IPS-20b (cell line): ENCODE data around the gene UST.

Experiments
- H3K27ac ChIP-seq: one replicate; pipeline ENCODE4 v1.5.1; 2013; ENCODE audit warnings: low read length
- H3K27me3 ChIP-seq: 2 replicates; pipeline ENCODE4 v1.6.1; 2013; ENCODE audit warnings: mild to moderate bottlenecking, low read length, inconsistent platforms; ENCODE audit not compliant: insufficient read depth
- H3K36me3 ChIP-seq: 2 replicates; pipeline ENCODE4 v1.6.1; 2013; ENCODE audit warnings: low read depth, mild to moderate bottlenecking, inconsistent platforms, low read length, moderate library complexity; ENCODE audit not compliant: insufficient read depth
- H3K4me1 ChIP-seq: 2 replicates; pipeline ENCODE4 v1.6.1; 2013; ENCODE audit warnings: mild to moderate bottlenecking, control low read depth, inconsistent platforms, low read length, moderate library complexity; ENCODE audit not compliant: insufficient read depth
- H3K4me3 ChIP-seq: 2 replicates; pipeline ENCODE4 v1.5.1; 2013; ENCODE audit warnings: mild to moderate bottlenecking, low read length, inconsistent platforms
- H3K9ac ChIP-seq: 2 replicates; pipeline ENCODE4 v1.6.1; 2013; ENCODE audit warnings: low read depth, mild to moderate bottlenecking, inconsistent platforms, low read length, moderate library complexity
- H3K9me3 ChIP-seq: 2 replicates; pipeline ENCODE4 v1.6.1; 2013; ENCODE audit warnings: mild to moderate bottlenecking, low read depth, low read length, inconsistent platforms; ENCODE audit not compliant: insufficient read depth

Gene UST

DNA sequence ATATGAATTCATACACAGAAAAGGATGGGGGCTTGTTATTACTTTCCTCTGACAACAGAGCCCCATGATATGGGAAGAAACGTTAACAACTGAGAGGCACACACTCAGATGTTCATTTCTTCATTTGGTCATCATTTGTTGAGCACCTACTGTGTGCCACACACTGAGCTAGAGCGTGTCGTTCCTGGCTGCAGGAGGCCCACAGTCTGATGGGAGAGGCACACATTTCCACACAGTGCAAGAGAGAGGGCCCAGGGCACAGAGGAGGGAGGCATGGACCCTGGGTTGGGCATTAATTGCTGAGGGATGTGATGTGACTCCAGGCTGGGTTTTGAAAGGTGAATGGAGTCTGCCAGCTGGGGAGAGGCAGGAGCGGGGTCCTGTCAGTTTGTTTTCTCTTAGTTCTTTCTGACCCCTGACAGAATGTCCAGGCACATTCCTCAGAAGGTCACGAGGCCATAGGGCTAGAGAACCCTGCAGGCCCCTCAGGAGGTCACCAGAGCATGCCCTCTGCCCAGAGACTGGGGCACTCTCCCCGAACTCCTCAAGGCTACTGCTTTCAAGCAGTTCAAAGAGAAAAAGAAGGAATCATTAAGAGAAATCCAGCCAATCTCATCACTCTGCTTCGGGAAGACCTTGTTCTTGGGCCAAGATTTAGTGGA, 216.2 kb downstream of the UST start:
- H3K4me3 ChIP-seq = no peak overlapping the region
- H3K27ac ChIP-seq = no peak overlapping the region
- no peaks in the 10 kb centered on the region for H3K9me3 ChIP-seq
- no peak overlapping the region for H3K9ac ChIP-seq
- H3K36me3 ChIP-seq = peaks cover 5% of the 10 kb centered on the region; the same call in 1 of the 2 replicates
- H3K27me3 ChIP-seq = no peaks in the 10 kb centered on the region
- peaks cover 25% of the 10 kb centered on the region; the same call in 1 of the 2 replicates for H3K4me1 ChIP-seq

DNA sequence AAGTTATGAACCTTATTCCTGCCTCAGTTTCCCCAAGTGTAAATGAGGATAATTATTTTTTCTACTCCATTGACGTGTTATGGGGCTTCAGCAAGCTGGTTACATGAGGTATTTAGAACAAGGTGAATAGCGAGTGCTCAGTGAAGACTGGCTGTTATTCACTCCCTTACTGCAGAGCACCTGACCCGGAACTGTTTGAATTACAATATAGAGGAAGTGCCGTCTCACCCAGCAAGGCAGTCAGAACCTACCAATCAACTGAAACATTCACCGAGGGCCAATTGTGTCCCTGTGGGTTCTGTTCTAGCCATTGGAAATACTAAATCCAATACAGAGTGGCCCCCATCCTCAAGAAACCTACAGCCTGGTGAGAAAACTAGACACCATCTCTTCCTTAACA, 216.9 kb downstream of the UST start:
- H3K9me3 ChIP-seq = no peaks in the 10 kb centered on the region
- no peak overlapping the region for H3K27ac ChIP-seq
- H3K27me3 ChIP-seq = no peaks in the 10 kb centered on the region
- H3K4me1 ChIP-seq = peaks cover 28% of the 10 kb centered on the region; the same call in 1 of the 2 replicates
- no peak overlapping the region for H3K4me3 ChIP-seq
- no peak overlapping the region for H3K9ac ChIP-seq
- peaks cover 5% of the 10 kb centered on the region; the same call in 1 of the 2 replicates for H3K36me3 ChIP-seq

DNA sequence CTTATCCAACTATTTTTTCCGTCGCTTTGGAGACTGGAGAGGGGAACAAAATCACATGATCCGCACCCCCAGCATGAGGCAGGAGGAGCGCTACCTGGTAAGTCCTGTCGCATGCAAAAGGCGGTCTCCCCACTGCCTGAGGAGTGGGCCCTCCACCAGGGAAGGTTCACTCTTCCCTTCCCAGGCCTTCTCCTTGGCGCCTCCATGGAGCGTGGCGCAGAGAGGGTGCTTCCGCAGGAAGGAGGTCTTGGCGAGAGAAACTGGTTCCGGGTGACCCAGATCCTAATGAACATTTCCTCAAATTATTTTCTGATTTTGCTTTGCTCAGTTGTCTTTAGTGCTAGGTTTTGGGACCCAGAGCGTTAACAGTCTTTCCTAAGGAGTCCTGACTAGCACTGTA, 217.6 kb downstream of the UST start:
- no peaks in the 10 kb centered on the region for H3K27me3 ChIP-seq
- H3K4me1 ChIP-seq = peaks cover 35% of the 10 kb centered on the region; the same call in 1 of the 2 replicates
- no peak overlapping the region for H3K9ac ChIP-seq
- H3K27ac ChIP-seq = no peak overlapping the region
- H3K36me3 ChIP-seq = peaks cover 5% of the 10 kb centered on the region; the same call in 1 of the 2 replicates
- no peaks in the 10 kb centered on the region for H3K9me3 ChIP-seq
- H3K4me3 ChIP-seq = no peak overlapping the region

DNA sequence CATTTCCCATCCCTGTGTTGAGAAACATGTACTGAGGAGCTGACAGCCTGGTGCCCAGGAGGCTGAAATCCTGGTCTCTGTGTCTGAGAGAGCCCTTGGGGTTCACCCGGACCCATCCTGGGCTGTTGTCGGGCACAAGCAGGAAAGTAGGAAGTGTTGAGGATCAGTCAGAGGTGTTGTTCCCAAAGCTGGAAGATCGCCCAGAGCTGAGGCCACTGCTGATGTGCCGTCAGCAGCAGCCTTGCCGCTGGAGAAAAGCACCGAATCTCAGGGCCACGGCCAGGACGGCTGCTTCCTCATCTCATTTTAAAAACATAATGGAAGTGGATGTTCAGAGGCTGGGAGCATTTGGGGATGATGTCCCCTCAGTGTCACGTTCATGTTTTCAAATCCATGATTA, 218.5 kb downstream of the UST start:
- peaks cover 5% of the 10 kb centered on the region; the same call in 1 of the 2 replicates for H3K36me3 ChIP-seq
- no peak overlapping the region for H3K4me3 ChIP-seq
- no peak overlapping the region for H3K27ac ChIP-seq
- no peaks in the 10 kb centered on the region for H3K9me3 ChIP-seq
- H3K4me1 ChIP-seq = peaks cover 41% of the 10 kb centered on the region; the same call in 1 of the 2 replicates
- H3K9ac ChIP-seq = no peak overlapping the region
- H3K27me3 ChIP-seq = no peaks in the 10 kb centered on the region

DNA sequence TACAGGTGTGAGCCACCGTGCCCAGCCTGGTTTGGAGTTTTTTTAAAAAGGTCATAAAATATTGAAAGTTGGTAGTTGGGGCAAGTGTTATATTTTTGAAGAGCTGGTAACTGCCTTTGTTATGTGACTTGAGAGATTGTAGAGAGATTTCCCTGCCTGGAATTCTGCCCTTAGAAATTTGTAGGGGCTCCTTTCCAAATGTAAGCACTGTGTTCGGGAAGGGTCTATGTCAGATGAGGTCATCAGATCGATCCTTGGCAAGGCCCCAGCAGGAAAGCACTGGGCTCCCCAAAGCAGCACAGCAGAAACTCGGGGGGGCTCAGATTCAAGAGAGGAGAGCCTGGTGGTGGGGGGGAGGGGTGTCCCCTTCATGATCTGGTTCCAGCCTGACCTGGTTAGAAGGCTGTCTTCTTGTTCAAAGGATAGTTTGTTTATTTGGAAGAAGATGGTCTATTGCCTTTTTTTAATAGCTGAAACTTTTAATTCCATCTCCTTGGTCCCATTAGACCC, 220.2 kb downstream of the UST start:
- H3K9me3 ChIP-seq = no peaks in the 10 kb centered on the region
- peak overlapping the region; percentile 40; the same call in 1 of the 2 replicates for H3K4me3 ChIP-seq
- peak overlapping the region; percentile 24; the same call in 1 of the 2 replicates for H3K9ac ChIP-seq
- H3K27me3 ChIP-seq = no peaks in the 10 kb centered on the region
- H3K36me3 ChIP-seq = peaks cover 5% of the 10 kb centered on the region; the same call in 1 of the 2 replicates
- H3K27ac ChIP-seq = no peak overlapping the region
- peaks cover 45% of the 10 kb centered on the region; the same call in 1 of the 2 replicates for H3K4me1 ChIP-seq

DNA sequence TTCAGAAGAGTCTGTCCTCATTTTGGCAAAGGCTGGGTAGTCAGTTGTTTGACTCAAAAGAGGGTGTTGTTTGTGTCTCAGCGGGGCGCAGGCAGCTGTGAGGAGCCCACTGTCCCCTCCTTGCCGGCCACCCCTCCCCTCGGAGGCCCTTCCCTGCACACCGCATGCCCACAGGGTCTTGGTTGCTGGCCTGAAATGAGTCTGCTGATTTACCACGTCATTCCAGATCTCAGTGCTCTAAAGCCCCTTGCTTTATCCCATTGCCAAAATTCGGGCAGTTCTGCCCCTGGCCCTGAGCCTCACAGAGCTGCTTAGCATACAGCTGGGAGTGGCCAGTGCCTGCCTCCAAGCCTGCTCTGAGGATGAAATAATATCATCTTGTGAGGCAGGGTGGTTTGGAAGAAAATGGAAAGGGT, 220.7 kb downstream of the UST start:
- Histone ChIP-seq H3K36me3 (peaks cover 5% of the 10 kb centered on the region; the same call in 1 of the 2 replicates), H3K9me3 (no peaks in the 10 kb centered on the region), H3K9ac (peak overlapping the region; percentile 30; the same call in 1 of the 2 replicates), H3K27me3 (no peaks in the 10 kb centered on the region), H3K27ac (no peak overlapping the region), H3K4me1 (peaks cover 49% of the 10 kb centered on the region; the same call in 1 of the 2 replicates), H3K4me3 (peak overlapping the region; percentile 40; the same call in 1 of the 2 replicates)

DNA sequence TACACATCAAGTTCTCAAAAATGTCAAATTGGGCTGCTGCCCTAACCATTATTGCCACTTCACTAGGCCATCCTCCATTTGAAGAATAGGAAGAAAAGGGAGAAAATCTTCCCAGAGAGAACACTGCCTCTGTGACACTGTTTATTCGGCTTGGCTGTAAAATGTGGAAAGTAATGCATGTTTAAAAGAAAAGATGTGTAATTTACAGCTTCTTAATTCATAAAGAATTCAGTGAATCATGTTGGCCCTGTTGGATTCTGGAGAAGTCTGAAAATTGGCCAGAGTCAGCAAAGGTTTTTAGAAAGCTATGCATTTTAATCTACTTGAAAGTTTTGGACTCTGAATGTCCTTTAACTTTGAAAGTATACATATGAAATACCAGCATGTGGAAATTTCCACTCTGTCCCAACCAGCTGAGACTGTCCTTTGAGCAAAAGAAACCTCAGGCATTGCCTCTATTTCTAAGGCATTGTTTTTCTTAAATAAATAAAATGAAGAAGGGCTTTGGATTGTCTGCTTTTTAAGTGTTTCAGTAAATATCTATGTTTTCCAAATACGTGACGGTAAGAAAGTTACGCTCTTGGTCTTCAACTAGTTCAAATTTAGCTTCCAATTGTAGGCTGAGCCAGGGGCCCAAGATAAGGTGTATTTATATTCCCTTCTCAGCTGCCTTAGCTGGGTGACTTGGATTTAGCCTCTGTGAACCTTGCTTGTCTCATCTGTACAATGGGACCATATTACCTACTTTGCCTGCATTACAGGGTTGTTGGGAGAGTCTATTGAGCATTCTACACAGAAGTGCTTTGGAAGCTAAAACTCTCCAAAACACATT, 222.2 kb downstream of the UST start:
- Histone ChIP-seq H3K4me3 (no peak overlapping the region), H3K27ac (peak overlapping the region; percentile 53), H3K4me1 (peaks cover 54% of the 10 kb centered on the region), H3K27me3 (no peaks in the 10 kb centered on the region), H3K36me3 (peaks cover 5% of the 10 kb centered on the region; the same call in 1 of the 2 replicates), H3K9ac (peak overlapping the region; percentile 36; the same call in 1 of the 2 replicates), H3K9me3 (no peaks in the 10 kb centered on the region)

DNA sequence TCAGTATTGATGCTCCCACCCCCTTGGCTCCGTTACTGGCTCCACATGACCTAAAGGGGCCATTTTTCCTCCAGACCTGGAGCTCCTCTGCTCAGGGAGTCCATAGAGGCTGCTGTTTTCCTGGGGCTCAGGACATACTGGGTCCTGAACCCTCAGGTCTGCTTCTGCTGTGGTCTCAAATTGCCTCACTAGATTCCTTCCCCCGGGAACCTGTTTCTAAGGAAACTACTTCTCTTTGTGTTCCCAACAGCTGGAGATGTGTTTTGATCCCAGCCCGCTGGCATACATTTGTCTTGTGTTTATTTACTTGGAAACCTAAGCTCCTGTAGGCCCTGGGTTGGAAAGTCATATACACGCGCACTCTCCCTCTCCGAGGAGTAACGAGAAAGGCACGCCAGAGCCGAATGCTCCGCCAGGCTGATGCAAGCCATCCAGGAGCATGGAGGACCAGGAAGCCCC, 222.8 kb downstream of the UST start:
- peaks cover under 1% of the 10 kb centered on the region; the same call in 1 of the 2 replicates for H3K36me3 ChIP-seq
- H3K27ac ChIP-seq = peak overlapping the region; percentile 53
- H3K9me3 ChIP-seq = no peaks in the 10 kb centered on the region
- H3K4me1 ChIP-seq = peaks cover 56% of the 10 kb centered on the region
- no peaks in the 10 kb centered on the region for H3K27me3 ChIP-seq
- no peak overlapping the region for H3K4me3 ChIP-seq
- peak overlapping the region; percentile 36; the same call in 1 of the 2 replicates for H3K9ac ChIP-seq

DNA sequence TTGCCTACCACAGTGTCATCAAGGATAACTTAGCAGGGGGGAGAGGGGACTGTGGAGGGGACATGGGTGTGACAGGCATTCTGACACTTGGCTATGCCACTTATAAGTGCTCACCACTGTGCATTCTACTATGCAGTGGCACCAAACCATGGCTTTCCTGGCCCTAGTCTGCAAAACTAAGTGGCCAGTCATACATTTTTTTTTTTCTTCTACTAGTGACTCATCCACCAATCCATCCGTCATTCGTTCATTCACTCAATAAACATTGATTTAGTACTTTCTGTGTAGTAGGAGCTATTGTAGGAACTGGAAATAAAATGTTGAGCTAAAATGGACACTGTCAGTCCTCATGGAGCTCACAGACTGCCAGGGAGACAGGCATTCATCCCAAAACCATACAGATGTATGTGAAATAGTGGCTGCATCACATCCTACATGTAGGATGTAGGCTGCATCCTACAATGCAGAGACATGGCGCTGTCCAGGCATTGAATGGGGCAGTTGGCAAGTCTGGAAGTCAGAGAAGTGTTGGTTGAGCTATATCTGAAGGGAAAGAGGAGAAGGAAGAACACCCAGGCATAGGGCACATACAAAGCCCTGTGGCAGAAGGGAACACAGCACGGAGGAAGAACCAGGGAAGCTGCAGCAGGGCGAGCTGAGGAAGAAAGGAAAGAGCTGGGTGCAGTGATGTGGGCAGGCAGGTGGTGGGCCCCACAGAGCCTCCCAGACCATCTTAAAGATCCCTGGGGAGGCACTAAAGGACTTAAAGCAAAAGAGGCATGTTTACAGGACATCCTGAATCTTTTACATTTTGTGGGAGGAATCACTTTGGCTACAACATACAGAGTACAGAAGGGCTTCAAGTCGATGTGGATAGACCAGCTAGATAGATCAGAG, 224.4 kb downstream of the UST start:
- Histone ChIP-seq H3K4me3 (no peak overlapping the region), H3K9me3 (no peaks in the 10 kb centered on the region), H3K9ac (no peak overlapping the region), H3K27ac (no peak overlapping the region), H3K27me3 (no peaks in the 10 kb centered on the region), H3K36me3 (peaks cover 7% of the 10 kb centered on the region; the same call in 1 of the 2 replicates), H3K4me1 (peaks cover 56% of the 10 kb centered on the region)

DNA sequence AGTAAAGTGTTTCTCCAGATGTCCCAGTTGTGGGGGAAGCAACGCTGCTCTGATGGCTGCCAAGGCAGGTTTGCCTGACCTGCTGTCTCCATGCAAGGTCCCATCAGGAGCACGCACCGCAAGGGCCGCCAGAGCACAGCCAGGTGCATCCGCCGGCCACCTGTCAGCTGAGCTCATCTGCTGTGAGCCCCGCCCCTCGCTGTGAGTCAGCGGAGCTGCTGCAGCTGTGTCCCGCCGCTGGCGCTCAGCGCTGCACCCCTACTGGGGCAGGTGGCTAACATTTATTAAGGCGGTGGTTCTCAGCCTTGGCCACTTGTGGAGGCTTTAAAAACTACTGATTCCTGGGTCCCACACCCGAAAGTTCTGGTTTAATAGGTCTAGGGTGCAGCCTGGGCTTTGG, 225.7 kb downstream of the UST start:
- H3K27me3 ChIP-seq = no peaks in the 10 kb centered on the region
- no peak overlapping the region for H3K27ac ChIP-seq
- no peaks in the 10 kb centered on the region for H3K9me3 ChIP-seq
- peak overlapping the region; percentile 36; the same call in 1 of the 2 replicates for H3K4me3 ChIP-seq
- peaks cover 50% of the 10 kb centered on the region for H3K4me1 ChIP-seq
- peaks cover 7% of the 10 kb centered on the region; the same call in 1 of the 2 replicates for H3K36me3 ChIP-seq
- peak overlapping the region; percentile 46; the same call in 1 of the 2 replicates for H3K9ac ChIP-seq
